Gastrocnemius medialis (tissue), 4 donors: Measurements from ENCODE around the gene EPB41. TPM values are rescaled to one million over a fixed set of nuclear protein-coding genes. Genes with fewer than 3 reads are reported as not detected.
A peak's percentile ranks its signal among the peaks of the same experiment; 100 is the strongest.

Source experiments
- ATAC-seq, 2 donors: fragments of 150-250 bp; one replicate each; pipeline ENCODE4 v1.9.1; 2016
- DNase-seq, 2 donors: peaks; one replicate each; pipeline ENCODE4 v3.0.0-alpha.2; 2019
- H3K27ac ChIP-seq, 4 donors: fragments of 200-600 bp; sonication (generic); 1 replicate in 1 of 4; 2 replicates in 3 of 4; pipeline ENCODE4 v1.5.1; 2016 to 2018; ENCODE audit warnings: mild to moderate bottlenecking in 2 of 4, moderate library complexity in 1 of 4
- H3K27me3 ChIP-seq, 3 donors: fragments of 200-600 bp; sonication (generic) in 2 of 3; 1 replicate in 1 of 3; 2 replicates in 2 of 3; pipeline versions ENCODE4 v1.5.1 to v1.6.0; 2016 to 2019; ENCODE audit warnings: mild to moderate bottlenecking in 1 of 3, moderate library complexity in 1 of 3
- H3K36me3 ChIP-seq, 2 donors: fragments of 200-600 bp; sonication (generic) in 1 of 2; one replicate each; pipeline ENCODE4 v1.5.1; 2017 to 2018
- H3K4me1 ChIP-seq, 2 donors: fragments of 200-600 bp; sonication (generic) in 1 of 2; one replicate each; pipeline ENCODE4 v1.5.1; 2016 to 2017; ENCODE audit warnings: mild to moderate bottlenecking in 2 of 2
- H3K4me3 ChIP-seq, 4 donors: fragments of 200-600 bp; sonication (generic) in 3 of 4; 1 replicate in 1 of 4; 2 replicates in 3 of 4; pipeline ENCODE4 v1.5.1; 2016 to 2019; ENCODE audit warnings: mild to moderate bottlenecking in 2 of 4
- H3K9me3 ChIP-seq, 3 donors: fragments of 200-600 bp; sonication (generic) in 2 of 3; 1 replicate in 1 of 3; 2 replicates in 2 of 3; pipeline ENCODE4 v1.5.1; 2016 to 2019
- POLR2A ChIP-seq, 2 donors: fragments of 450-650 bp; IDR thresholded peaks; one replicate each; pipeline ENCODE4 v1.6.1; 2017; ENCODE audit warnings: antibody characterized with exemption in 2 of 2, mild to moderate bottlenecking in 2 of 2, moderate library complexity in 2 of 2
- in situ Hi-C, 4 donors: fragments of 200-750 bp; cut with MboI; loops; one replicate each; pipeline versions ENCODE4 v1.15.0 to v1.8.0; 2017; ENCODE audit warnings: low sequenced_read_pairs in 4 of 4
- intact Hi-C: fragments of 100-400 bp; cut with DNase I; formaldehyde crosslinking; loops from one replicate; pipeline ENCODE4 v1.15.1; 2023; ENCODE audit warnings: low total_unique reads
- total RNA-seq, 4 donors: library from RNA; depleted of rRNA; stranded (reverse); fragments of >200 nt; gene quantifications; one replicate each; pipeline versions ENCODE4 v1.1.0 to v1.2.3, GENCODE V29; 2016
- TF ChIP-seq, protein P1 (sequence below), 5 experiments: fragments of 450-650 bp in 3 of 5; fragments of 200-600 bp in 2 of 5; sonication (generic) in 2 of 5; IDR thresholded peaks in 4 of 5; conservative IDR thresholded peaks in 1 of 5; 1 replicate in 4 of 5; 2 replicates in 1 of 5; pipeline ENCODE4 v1.5.1; 2016 to 2019; ENCODE audit warnings: antibody characterized with exemption in 5 of 5, mild to moderate bottlenecking in 3 of 5, moderate library complexity in 3 of 5

Gene EPB41
- total RNA-seq, 4 donors from 2014 or later, result 19.5 to 28.6 (median 23.6) TPM

DNA sequence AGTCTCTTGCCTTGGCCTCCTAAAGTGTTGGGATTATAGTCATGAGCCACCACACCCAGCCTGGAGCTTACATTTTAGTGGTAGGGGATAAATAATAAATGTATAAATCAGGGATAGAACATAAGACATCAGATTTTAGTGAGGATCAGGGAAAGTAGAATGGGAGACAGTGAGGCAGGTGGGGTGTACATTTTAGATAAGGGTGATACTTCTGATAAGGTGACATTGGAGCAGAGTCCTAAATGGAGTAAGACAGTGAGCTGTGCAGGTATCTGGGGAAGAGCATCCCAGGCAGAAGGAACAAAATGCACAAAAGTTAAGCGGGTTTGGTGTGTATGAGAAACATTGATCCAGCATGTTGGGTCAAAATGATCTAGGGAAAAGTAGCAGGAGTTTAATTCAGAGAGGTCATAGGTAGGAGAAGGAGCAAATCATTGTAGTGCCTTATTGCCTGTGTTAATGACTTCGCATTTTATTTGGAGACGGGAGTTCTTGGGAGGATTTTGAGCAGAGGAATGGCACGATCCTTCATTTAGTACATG lies 11.1 kb downstream of the EPB41 start:
- intact Hi-C loops, result no loop called here
- TF ChIP-seq, protein P1, sequence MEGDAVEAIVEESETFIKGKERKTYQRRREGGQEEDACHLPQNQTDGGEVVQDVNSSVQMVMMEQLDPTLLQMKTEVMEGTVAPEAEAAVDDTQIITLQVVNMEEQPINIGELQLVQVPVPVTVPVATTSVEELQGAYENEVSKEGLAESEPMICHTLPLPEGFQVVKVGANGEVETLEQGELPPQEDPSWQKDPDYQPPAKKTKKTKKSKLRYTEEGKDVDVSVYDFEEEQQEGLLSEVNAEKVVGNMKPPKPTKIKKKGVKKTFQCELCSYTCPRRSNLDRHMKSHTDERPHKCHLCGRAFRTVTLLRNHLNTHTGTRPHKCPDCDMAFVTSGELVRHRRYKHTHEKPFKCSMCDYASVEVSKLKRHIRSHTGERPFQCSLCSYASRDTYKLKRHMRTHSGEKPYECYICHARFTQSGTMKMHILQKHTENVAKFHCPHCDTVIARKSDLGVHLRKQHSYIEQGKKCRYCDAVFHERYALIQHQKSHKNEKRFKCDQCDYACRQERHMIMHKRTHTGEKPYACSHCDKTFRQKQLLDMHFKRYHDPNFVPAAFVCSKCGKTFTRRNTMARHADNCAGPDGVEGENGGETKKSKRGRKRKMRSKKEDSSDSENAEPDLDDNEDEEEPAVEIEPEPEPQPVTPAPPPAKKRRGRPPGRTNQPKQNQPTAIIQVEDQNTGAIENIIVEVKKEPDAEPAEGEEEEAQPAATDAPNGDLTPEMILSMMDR (IDR thresholded peaks at IDR 0.05 in 4 of 5, conservative IDR thresholded peaks at IDR 0.05 in 1 of 5), result no peak
- TF ChIP-seq POLR2A (IDR thresholded peaks at IDR 0.05), result no peak
- H3K4me3 ChIP-seq, result no peak overlapping the region

DNA sequence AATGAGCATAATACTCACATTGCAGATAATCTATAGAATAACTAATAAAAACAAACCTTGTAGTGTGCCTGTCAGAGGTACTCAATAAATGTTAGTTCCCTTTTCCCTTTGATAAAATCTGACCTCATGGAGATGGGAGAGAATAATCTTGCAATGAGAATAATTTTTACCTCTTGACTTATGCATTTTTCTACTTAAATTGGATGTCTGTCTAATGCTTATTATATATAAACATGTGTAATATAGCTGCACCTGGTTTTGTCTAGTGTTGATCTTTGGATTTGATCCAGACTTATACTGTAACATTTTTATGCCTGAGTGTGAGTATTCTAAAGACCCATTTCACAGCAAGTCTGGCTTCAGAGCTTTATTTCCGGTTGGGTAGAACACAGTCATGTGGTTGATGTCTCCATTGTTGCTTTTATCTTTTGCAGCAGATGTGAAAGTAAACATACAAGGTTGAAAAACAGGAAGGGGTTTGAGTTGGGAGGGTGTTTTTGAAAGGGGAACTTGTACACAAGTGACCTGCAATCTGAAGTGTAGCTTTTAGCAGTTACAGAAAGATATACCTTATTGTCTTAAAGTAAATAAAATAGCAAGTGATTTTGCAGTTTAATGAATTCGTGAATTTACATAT lies 12.4 kb downstream of the EPB41 start:
- Histone ChIP-seq H3K27me3 (no peaks in the 10 kb centered on the region), H3K4me3 (peak overlapping the region in 1 of 4 donors; percentile 4), H3K9me3 (no peaks in the 10 kb centered on the region), H3K27ac (peak overlapping the region; percentile 35 to 54 (median 54)), H3K4me1 (peaks cover 23 to 31% of the 10 kb centered on the region in 2 donors), H3K36me3 (no peaks in the 10 kb centered on the region)
- ATAC-seq (peak in 1 of 2 donors; percentile 27), DNase-seq (no peak)
- in situ Hi-C loops (no loop called here), intact Hi-C loops (no loop called here)
- TF ChIP-seq, protein P1 (IDR thresholded peaks at IDR 0.05 in 4 of 5, conservative IDR thresholded peaks at IDR 0.05 in 1 of 5), result no peak
- no peak for TF ChIP-seq POLR2A (IDR thresholded peaks at IDR 0.05)

More for the DNA sequence above, 11.1 kb downstream of the EPB41 start:
- Histone ChIP-seq H3K9me3 (no peaks in the 10 kb centered on the region), H3K27ac (no peak overlapping the region), H3K4me1 (peaks cover 26 to 34% of the 10 kb centered on the region in 2 donors), H3K36me3 (no peaks in the 10 kb centered on the region), H3K27me3 (no peaks in the 10 kb centered on the region)
- no peak for ATAC-seq
- in situ Hi-C loops, result no loop called here
- DNase-seq, result no peak

DNA sequence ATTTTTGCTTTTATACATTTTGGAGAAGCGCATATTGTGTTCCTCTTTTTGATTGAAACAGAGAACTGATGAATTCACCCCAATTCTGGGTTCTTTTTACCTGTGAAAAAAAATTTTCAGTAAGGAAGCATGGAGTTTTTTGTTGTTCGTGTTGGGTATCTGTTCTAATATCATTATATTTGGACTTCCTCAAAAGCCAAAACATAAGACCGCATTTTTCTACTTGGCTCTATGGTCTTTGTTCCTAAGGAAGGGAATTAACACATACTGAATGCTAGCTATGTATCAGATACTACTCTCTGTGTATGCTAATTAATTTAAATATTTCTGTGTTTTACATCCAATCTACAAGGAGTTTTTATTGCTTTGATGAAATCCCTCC lies 12.9 kb downstream of the EPB41 start:
- intact Hi-C loops, result no loop called here
- DNase-seq (no peak), ATAC-seq (no peak)
- H3K4me1 ChIP-seq, result peaks cover 23 to 31% of the 10 kb centered on the region in 2 donors
- no peaks in the 10 kb centered on the region for H3K27me3 ChIP-seq
- H3K9me3 ChIP-seq, result no peaks in the 10 kb centered on the region
- in situ Hi-C loops, result no loop called here
- H3K4me3 ChIP-seq, result peak overlapping the region in 1 of 4 donors; percentile 4
- peak overlapping the region; percentile 35 to 54 (median 54) for H3K27ac ChIP-seq
- no peak for TF ChIP-seq POLR2A (IDR thresholded peaks at IDR 0.05)
- TF ChIP-seq, protein P1 (IDR thresholded peaks at IDR 0.05 in 4 of 5, conservative IDR thresholded peaks at IDR 0.05 in 1 of 5), result no peak
- no peaks in the 10 kb centered on the region for H3K36me3 ChIP-seq

DNA sequence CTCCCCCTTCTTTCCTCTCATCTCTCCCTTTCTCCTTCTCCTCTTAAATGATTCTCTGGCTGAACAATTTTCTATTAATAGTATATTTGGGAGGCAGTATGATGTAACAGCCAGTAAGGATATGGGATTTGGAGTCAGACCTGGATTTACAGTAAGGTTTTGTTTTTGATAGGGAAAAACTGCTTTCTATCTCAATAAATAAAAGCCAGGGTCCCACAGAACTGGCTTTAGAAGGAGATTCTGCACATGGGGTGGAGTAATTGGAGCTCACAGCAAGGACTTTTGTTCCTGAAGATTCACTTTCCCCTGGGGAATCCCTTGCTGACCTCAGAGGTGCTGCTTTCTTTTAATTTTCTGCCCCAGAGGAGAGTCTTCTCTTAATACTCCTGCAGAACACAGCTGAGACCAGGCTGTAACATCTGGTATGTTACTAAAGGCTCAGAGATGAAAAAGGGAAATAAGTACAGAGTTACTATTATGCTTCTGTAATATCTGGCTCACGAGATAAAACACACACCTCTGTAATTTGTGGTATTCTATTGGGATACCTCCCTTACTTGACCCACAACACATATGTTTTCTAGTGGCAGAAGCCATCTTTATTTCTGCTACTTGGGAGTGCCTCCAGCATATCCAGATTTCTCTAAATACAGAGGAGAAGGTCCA lies 13.4 kb downstream of the EPB41 start:
- peak; percentile 58 to 80 for ATAC-seq
- Histone ChIP-seq H3K27ac (peak overlapping the region; percentile 35 to 54 (median 54)), H3K27me3 (no peaks in the 10 kb centered on the region), H3K9me3 (no peaks in the 10 kb centered on the region), H3K4me1 (peaks cover 23 to 31% of the 10 kb centered on the region in 2 donors), H3K36me3 (no peaks in the 10 kb centered on the region), H3K4me3 (peak overlapping the region in 2 of 4 donors; percentile 4 to 9)
- DNase-seq, result no peak
- intact Hi-C loops, result no loop called here
- TF ChIP-seq POLR2A (IDR thresholded peaks at IDR 0.05), result no peak
- TF ChIP-seq, protein P1 (IDR thresholded peaks at IDR 0.05 in 4 of 5, conservative IDR thresholded peaks at IDR 0.05 in 1 of 5), result no peak
- in situ Hi-C loops, result no loop called here
